MM.1S (cell line): ENCODE data around the gene MED13L.

Source experiments
- DNase-seq: peaks from one replicate; pipeline ENCODE4 v3.0.0-alpha.2; 2015
- H2AFZ ChIP-seq: fragments of 300-600 bp; sonication (generic); 2 replicates; pipeline ENCODE4 v1.6.0; 2016; ENCODE audit warnings: antibody characterized with exemption, low read length
- H3F3A ChIP-seq: fragments of 300-600 bp; sonication (generic); 2 replicates; pipeline ENCODE4 v1.6.1; 2016; ENCODE audit warnings: mild to moderate bottlenecking, antibody characterized with exemption, low read length, moderate library complexity, mixed read lengths; ENCODE audit not compliant: insufficient read depth
- H3K27ac ChIP-seq: fragments of 300-600 bp; sonication (generic); 2 replicates; pipeline ENCODE4 v1.5.1; 2016; ENCODE audit warnings: mild to moderate bottlenecking, low read length
- H3K27me3 ChIP-seq: fragments of 300-600 bp; sonication (generic); replicated peaks from 2 replicates; pipeline ENCODE4 v1.6.0; 2016; ENCODE audit warnings: low read length; ENCODE audit not compliant: insufficient read depth
- H3K36me3 ChIP-seq: fragments of 300-600 bp; sonication (generic); replicated peaks from 2 replicates; pipeline ENCODE4 v1.6.1; 2016; ENCODE audit warnings: mild to moderate bottlenecking, low read length, mixed read lengths; ENCODE audit not compliant: insufficient read depth
- H3K4me1 ChIP-seq: fragments of 300-600 bp; sonication (generic); 2 replicates; pipeline ENCODE4 v1.6.1; 2016; ENCODE audit warnings: low read length, mixed read lengths
- H3K4me2 ChIP-seq: fragments of 300-600 bp; sonication (generic); 2 replicates; pipeline ENCODE4 v1.6.0; 2016; ENCODE audit warnings: low read depth, low read length
- H3K4me3 ChIP-seq: fragments of 300-600 bp; sonication (generic); 2 replicates; pipeline ENCODE4 v1.5.1; 2016; ENCODE audit warnings: low read length, mixed read lengths
- H3K79me2 ChIP-seq: fragments of 300-600 bp; sonication (generic); 2 replicates; pipeline ENCODE4 v1.6.1; 2016; ENCODE audit warnings: mixed run types, low read length, mixed read lengths
- H3K9ac ChIP-seq: fragments of 300-600 bp; sonication (generic); 2 replicates; pipeline ENCODE4 v1.6.1; 2016; ENCODE audit warnings: low read length, mixed read lengths
- H3K9me2 ChIP-seq: fragments of 300-600 bp; sonication (generic); replicated peaks from 2 replicates; pipeline ENCODE4 v1.6.1; 2016; ENCODE audit warnings: mild to moderate bottlenecking, low read length, mixed read lengths; ENCODE audit not compliant: insufficient read depth
- H3K9me3 ChIP-seq: fragments of 300-600 bp; sonication (generic); replicated peaks from 2 replicates; pipeline ENCODE4 v1.6.1; 2016; ENCODE audit warnings: mild to moderate bottlenecking, low read length, mixed read lengths; ENCODE audit not compliant: insufficient read depth
- H4K20me1 ChIP-seq: fragments of 300-600 bp; sonication (generic); 2 replicates; pipeline ENCODE4 v1.6.1; 2016; ENCODE audit warnings: mild to moderate bottlenecking, low read length, moderate library complexity, mixed read lengths; ENCODE audit not compliant: insufficient read depth
- EZH2 ChIP-seq: fragments of 300-600 bp; sonication (generic); optimal IDR thresholded peaks from 2 replicates; pipeline ENCODE3; 2017; ENCODE audit warnings: low read depth, mild to moderate bottlenecking, antibody characterized with exemption, low read length, mixed read lengths
- EZH2phosphoT487 ChIP-seq: fragments of 300-600 bp; sonication (generic); IDR thresholded peaks from 2 replicates; pipeline ENCODE4 v1.6.1; 2018; ENCODE audit warnings: antibody characterized with exemption, low read length
- TF ChIP-seq, protein P1 (sequence below): fragments of 300-600 bp; sonication (generic); IDR thresholded peaks from 2 replicates; pipeline ENCODE4 v1.5.1; 2016; ENCODE audit warnings: antibody characterized with exemption, low read length, mixed read lengths

The MED13L gene

DNA sequence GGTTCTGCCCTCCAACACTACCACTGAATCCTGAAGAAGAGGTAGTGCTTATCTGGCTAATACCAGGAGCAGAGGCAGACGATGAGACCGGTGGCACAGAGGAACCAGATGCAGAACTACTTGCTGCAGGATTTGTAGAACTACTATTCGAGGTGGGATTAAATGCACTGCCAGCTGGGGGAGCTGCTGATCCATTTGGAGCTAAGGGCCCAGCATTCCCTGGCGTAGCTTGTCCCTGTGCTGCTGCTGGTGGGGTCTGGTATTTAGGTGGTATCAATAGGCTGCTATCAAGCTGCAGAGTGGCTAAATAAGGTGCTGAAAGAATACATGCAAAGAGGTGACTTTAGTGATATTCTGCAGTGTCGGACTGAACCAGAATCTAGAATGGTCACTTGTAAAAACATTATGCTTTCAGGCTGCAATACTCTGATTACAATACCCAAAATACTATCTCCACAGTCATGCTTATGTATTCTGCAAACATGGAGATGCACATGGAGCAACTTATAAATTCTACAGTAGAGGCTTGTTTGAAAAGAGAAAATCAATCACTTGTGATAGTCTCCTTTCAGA is 294.2 kb downstream of the MED13L start:
- no peaks in the 10 kb centered on the region for H3K36me3 ChIP-seq
- DNase-seq, result no peak

DNA sequence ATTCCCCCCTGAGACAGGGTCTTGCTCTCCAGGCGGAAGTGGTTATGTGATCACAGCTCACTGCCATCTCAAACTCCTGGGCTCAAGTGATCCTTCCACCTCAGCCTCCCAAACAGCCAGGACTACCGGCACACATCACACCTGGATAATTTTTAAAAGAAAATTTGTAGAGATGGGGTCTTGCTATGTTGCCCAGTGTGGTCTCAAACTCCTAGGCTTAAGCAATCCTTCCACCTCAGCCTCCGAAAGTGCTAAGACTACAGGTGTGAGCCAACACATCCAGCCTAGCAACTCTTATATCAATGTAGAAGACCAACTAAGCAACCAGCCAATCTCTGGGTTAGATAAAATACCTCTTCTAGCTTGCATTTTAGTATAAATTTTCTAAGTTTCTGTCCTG is 297.2 kb downstream of the MED13L start:
- Histone ChIP-seq H3K9me2 (no peaks in the 10 kb centered on the region), H3K36me3 (no peaks in the 10 kb centered on the region), H3F3A (no peaks in the 10 kb centered on the region), H3K27me3 (no peaks in the 10 kb centered on the region), H3K27ac (no peak overlapping the region), H4K20me1 (no peaks in the 10 kb centered on the region), H3K4me3 (no peak overlapping the region), H3K4me2 (no peak overlapping the region), H3K79me2 (no peaks in the 10 kb centered on the region), H3K4me1 (no peaks in the 10 kb centered on the region), H3K9ac (no peak overlapping the region), H3K9me3 (no peaks in the 10 kb centered on the region), H2AFZ (no peak overlapping the region)
- DNase-seq, result no peak
- no peak for TF ChIP-seq EZH2phosphoT487
- TF ChIP-seq EZH2, result no peak
- TF ChIP-seq, protein P1, sequence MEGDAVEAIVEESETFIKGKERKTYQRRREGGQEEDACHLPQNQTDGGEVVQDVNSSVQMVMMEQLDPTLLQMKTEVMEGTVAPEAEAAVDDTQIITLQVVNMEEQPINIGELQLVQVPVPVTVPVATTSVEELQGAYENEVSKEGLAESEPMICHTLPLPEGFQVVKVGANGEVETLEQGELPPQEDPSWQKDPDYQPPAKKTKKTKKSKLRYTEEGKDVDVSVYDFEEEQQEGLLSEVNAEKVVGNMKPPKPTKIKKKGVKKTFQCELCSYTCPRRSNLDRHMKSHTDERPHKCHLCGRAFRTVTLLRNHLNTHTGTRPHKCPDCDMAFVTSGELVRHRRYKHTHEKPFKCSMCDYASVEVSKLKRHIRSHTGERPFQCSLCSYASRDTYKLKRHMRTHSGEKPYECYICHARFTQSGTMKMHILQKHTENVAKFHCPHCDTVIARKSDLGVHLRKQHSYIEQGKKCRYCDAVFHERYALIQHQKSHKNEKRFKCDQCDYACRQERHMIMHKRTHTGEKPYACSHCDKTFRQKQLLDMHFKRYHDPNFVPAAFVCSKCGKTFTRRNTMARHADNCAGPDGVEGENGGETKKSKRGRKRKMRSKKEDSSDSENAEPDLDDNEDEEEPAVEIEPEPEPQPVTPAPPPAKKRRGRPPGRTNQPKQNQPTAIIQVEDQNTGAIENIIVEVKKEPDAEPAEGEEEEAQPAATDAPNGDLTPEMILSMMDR, result no peak

More for the DNA sequence above, 294.2 kb downstream of the MED13L start:
- H3K9me3 ChIP-seq, result no peaks in the 10 kb centered on the region
- 0 out of 2 replicates have a peak, but pooled peaks cover 3% of the 10 kb centered on the region for H3K79me2 ChIP-seq
- no peaks in the 10 kb centered on the region for H4K20me1 ChIP-seq
- H3K4me3 ChIP-seq, result no peak overlapping the region
- no peaks in the 10 kb centered on the region for H3K9me2 ChIP-seq
- no peaks in the 10 kb centered on the region for H3K4me1 ChIP-seq
- no peaks in the 10 kb centered on the region for H3K27me3 ChIP-seq
- no peak overlapping the region for H3K27ac ChIP-seq
- no peak overlapping the region for H2AFZ ChIP-seq
- no peak overlapping the region for H3K4me2 ChIP-seq
- H3F3A ChIP-seq, result no peaks in the 10 kb centered on the region
- TF ChIP-seq EZH2 (no peak), EZH2phosphoT487 (no peak)
- TF ChIP-seq, protein P1, result no peak
- no peak overlapping the region for H3K9ac ChIP-seq

DNA sequence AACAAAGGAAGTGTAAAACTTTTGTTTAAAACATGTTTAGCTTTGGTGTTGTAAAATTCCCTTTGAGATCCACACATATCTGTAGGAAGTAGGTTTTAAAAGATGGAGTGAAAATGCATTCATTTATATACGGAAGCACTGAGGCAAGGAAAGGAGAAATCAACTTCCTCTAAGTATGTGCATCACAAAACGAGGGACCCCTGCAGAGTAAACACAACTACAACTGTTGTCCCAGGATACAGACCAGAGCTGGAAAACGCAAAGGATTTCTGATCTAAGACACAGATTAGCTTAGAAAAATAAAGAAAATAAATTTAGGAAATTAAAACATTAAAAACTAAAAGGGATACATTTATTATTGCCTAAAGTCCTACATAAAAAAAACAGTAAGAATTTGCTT is 297.6 kb downstream of the MED13L start:
- Histone ChIP-seq H3K4me2 (no peak overlapping the region), H4K20me1 (no peaks in the 10 kb centered on the region), H3K27ac (no peak overlapping the region), H3F3A (no peaks in the 10 kb centered on the region), H3K4me1 (no peaks in the 10 kb centered on the region), H3K27me3 (no peaks in the 10 kb centered on the region), H2AFZ (no peak overlapping the region), H3K9me2 (no peaks in the 10 kb centered on the region), H3K9me3 (no peaks in the 10 kb centered on the region), H3K36me3 (no peaks in the 10 kb centered on the region), H3K4me3 (no peak overlapping the region), H3K9ac (no peak overlapping the region), H3K79me2 (no peaks in the 10 kb centered on the region)
- DNase-seq, result no peak
- TF ChIP-seq, protein P1, result no peak
- TF ChIP-seq EZH2 (no peak), EZH2phosphoT487 (no peak)
